Activated T-cell treated with anti-CD3 and anti-CD28 coated beads for 4 hours (primary cell): ENCODE results near the gene HNRNPR.
"Not testable (repeated sequence)": the region's sequence is repeated elsewhere in the genome, so short reads cannot be mapped to it uniquely, and the experiment has no call there.

Source experiments
- DNase-seq: peaks from one replicate; pipeline ENCODE4 v3.0.0-alpha.2; 2020

Gene HNRNPR

DNA sequence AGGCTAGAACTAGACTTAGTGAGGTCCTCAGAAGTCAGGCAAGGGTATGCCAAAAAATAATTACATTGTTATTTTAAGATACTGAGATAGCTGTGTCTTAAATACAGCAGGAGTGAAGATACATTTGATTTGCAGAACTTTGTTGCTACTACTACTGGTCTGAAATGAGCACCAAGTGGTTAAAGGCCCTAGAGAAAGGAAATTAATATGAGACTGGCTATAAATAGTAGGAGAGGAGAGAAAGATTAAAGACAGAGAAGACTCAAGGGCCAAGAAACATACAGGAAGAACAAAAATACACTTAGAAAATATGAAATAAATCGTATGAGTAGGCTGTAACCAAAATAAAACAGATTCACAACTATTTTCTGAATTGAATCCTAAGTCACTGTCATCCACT, 21.3 kb downstream of the HNRNPR start:
- no peak for DNase-seq

- not testable (repeated sequence) for DNase-seq
These were observed 33.8 kb downstream of the HNRNPR start for GRCh38 chr1:23310280-23310679.

DNA sequence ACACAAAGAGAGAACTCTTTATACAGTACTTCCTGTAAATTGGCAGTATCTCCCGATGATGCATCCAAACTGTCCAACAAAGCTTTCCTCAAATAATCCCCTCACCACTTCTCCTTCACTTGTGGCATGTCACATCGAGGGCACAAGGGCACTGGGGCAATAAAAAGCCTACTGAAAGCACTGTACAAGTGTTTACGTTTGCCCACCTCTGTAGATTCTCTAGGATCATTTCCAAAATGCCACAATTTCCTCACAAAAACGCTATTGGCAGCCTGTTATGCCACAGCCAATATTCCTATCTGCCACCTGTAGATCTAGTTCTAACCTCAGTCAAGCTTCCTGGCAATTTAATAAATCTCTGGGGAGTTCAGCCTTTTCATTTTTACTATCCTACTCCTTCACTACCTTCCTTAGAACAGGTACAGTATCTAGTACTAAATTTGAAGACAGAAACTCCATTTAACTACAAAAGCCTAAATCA, 39.9 kb downstream of the HNRNPR start:
- no peak for DNase-seq

DNA sequence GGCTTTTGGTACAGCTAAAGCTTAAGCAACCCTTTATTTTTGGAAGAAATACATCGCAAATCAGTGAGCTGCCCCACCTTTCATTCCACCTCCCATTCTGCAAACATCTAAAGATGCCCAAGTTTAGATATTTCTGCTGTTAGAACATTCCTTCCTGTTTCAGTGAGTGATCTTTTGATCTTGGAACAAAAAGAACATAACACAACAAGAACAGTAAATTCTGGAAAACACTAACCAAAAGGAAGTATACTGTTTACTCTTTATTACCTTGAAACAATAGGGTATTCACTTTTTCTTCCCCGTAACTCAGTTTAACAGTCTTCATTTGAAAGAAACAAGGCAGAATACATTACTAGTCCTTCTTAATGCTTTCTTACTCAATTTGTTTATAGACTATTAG, 40.6 kb downstream of the HNRNPR start:
- no peak for DNase-seq

- DNase-seq = no peak
These were observed 47.2 kb downstream of the HNRNPR start for GRCh38 chr1:23296931-23297330.

GRCh38 chr1:23291706-23292105, 52.4 kb downstream of the HNRNPR start:
- DNase-seq = no peak

DNA sequence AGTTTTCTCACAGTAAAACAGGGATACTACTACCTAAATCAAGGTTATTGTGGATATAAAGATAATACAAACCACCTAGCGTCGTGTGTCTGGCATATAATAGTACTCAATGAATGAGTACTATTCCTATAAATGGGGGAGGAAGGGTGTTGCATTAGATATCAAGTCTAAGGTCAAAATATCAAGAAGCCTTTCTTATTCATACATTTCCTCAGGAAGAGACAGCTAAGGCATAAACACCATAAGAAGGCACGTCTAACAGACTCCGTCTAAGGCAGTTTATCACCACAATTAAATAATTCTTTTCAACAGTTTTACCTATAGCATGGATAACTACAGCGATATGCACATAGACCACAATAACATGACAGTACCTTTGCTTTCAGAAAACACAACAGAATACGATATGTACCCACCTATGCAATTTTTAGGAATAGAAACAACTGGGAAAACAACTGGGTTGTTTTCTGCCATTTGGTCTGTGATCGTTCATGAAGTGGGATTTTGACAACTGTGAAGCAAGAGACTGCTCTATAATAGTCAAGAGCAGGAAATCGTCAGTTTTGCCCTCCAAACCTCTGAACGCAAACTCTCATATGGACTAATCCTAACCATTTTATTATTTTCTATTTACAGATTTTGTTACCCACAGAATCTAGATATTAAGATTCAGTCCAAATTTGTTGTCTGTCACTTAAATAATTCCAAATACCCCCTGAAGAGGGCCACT, 53.1 kb downstream of the HNRNPR start:
- DNase-seq = no peak

GRCh38 chr1:23288671-23289070, 55.4 kb downstream of the HNRNPR start:
- no peak for DNase-seq

DNA sequence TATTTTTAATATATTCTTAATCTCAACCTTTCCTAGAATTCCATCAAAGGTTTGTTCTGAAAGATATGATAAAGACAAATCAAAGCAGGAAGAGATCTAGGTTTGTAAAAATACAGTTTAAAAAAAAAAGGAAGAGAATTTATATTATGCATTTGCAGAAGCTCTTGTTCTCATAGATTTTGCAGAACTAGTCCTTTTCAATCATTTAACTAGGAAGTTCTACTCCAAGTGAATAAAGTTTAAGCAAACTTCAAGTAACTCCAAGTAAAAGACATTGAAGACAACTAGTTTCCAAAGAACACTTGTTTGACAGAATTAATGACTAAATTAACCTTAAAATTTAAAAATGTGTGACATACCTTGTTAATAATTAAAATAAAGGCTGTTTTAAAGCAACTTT, 55.9 kb downstream of the HNRNPR start:
- no peak for DNase-seq

DNA sequence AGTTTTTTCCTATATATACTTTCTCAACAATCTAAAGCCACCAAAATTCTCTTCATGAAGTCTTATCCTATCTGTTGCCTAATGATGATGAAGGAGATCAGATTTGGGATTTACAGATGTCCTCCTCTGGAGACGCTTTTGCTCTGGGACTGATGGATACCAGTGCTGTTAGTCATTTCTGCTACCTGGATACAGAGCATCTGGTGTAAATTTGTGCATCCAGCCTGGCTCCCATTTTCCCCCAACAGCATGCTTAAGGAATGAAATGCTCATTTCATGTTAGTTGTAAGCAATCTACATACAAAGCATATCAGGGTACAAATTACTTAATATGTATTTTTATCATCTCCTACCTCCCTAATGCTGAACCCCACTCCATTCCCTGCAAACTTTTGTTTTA, 57.7 kb downstream of the HNRNPR start:
- no peak for DNase-seq

DNA sequence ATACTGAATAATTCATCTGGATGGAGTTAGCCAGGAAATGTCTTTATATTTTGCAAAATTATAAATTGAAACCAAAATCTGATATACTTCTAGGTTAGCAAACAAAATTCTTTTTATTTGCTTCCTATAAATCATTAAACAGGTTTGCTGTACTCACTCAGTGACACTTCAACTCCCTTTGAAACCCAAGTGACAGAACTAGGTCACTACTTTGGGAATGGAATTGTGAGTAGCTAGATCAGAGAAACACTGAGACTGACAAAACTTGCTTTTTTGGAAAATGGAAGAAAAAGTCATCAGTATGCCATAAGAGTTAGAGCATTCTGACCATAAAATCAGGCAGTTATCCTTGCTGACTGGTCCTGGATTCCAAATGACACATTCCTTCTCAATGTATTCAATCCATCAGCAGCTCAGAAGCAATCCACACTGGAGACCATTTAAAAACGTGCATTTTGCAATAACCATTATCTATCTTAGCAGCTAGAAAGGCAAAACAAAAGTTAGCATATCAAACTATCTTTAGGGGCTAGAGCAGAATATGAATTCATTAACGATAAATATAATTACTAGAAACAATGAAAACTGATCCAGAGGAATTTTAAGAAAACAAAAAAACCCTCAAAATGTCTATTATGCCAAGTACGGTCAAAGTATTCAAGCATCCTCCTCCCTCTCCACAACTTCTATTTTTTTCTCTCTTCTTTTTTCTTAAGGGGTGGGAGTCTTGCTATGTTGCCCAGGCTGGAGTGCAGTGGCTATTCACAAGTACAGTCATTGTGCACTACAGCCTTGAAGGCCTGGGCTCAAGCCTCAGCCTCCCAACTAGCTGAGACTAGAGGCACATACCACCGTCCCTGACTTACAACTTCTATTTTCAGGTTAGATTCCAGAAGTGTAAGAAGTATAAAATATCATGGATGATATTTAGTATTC, 60.1 kb downstream of the HNRNPR start:
- no peak for DNase-seq

GRCh38 chr1:23282957-23283356, 61.1 kb downstream of the HNRNPR start:
- no peak for DNase-seq

DNA sequence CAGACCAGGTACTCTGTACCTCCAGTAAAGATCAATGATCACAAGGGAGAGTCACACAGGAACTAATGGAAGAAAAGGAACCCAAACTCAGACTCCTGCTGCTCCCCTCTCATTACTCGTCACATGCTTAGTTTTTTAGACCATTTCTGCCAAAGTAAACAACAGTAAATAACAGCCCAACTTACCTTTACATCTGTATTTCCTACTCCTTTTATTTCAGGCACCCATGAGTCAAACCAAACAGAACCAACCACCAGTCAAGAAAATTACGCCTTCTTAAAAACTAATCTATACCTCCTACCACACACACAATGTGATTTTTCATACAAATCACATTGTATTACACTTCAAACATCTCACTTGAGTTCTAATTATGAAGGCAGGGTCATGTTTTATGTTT, 65.4 kb downstream of the HNRNPR start:
- DNase-seq = no peak

- no peak for DNase-seq
These were observed 67.6 kb downstream of the HNRNPR start for GRCh38 chr1:23276531-23276930.

DNA sequence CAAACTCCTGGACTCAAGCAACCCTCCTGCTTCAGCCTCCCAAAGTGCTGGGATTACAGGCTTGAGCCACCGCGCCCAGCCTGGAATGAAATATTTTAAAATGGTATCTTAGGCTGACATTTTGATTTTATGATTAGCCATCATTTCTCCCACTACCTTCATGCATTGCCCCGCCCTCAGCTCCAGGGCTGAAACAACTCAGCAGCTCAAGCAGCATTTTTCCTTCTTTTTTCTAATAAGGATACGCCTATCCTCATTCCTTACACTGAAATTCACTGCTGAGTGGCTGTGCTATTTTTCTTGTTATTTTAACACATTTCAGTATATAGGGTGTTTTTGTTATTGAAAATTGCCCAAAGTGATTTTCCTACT, 70.0 kb downstream of the HNRNPR start:
- no peak for DNase-seq

DNA sequence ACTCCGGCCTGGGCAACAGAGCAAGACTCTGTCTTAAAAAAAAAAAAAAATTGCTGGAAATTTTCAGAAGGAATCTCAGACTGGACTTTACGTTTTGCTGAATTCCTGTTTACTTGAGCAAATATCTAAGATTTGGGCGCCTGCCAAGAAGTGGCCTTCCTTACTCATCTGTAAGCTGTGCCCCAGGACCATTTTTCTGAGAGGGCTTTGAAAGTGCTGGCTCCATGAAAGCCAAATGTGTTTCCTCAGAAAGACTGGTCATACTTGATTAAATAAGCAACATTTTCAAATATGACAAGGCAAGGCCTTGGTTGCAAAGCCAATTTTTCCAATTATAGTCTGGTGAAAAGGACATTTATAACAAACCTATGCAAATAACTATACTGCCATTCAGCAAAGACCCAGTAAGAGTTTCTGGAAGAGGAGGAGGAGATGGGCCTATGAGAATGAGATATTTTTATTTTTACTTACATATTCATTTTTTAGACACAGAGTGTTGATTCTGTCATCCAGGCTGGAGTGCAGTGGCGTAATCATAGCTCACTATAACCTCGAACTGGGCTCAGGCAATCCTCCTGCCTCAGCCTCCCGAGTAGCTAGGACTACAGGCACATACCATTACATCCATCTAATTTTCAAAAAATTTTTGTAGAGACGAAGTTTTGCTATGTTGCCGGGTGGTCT, 70.5 kb downstream of the HNRNPR start:
- DNase-seq = no peak

DNA sequence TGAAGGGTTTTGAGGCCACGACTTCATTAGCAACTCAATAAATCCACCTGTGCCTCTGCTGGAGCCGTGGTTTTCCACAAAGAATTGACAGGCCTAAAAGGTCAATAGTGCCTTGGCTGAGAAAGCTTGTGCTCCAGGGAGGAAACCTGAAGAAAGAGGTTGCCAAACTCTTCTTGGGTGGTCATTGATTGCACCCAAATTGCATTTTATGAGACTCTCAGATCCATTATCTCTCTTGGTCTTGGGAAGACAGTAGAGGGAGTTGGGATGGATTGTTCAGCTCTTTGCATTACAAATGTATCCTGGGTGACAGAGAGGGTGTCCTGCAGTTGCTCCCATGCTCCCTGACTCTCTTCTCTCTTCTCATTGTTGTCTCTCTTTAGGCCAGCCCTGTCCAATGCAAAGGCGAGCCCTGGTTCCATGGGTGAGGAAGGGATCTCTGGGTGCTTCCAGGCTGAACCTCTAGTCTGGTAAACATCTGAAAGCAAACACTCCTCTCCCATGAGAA, 80.7 kb downstream of the HNRNPR start:
- no peak for DNase-seq

GRCh38 chr1:23258082-23258481, 86.0 kb downstream of the HNRNPR start:
- not testable (repeated sequence) for DNase-seq

- not testable (repeated sequence) for DNase-seq
These were observed 86.7 kb downstream of the HNRNPR start for GRCh38 chr1:23257371-23257770.
